VCaP (cell line): ENCODE data around the gene MLXIPL.

Experiments used
- H3K27ac ChIP-seq: fragments of 450-650 bp; 2 replicates; pipeline ENCODE4 v1.5.1; 2017
- TF ChIP-seq, protein P1 (sequence below): fragments of 450-650 bp; conservative IDR thresholded peaks from 2 replicates; pipeline ENCODE4 v1.5.1; 2017; ENCODE audit warnings: mild to moderate bottlenecking, moderate library complexity

MLXIPL gene

DNA sequence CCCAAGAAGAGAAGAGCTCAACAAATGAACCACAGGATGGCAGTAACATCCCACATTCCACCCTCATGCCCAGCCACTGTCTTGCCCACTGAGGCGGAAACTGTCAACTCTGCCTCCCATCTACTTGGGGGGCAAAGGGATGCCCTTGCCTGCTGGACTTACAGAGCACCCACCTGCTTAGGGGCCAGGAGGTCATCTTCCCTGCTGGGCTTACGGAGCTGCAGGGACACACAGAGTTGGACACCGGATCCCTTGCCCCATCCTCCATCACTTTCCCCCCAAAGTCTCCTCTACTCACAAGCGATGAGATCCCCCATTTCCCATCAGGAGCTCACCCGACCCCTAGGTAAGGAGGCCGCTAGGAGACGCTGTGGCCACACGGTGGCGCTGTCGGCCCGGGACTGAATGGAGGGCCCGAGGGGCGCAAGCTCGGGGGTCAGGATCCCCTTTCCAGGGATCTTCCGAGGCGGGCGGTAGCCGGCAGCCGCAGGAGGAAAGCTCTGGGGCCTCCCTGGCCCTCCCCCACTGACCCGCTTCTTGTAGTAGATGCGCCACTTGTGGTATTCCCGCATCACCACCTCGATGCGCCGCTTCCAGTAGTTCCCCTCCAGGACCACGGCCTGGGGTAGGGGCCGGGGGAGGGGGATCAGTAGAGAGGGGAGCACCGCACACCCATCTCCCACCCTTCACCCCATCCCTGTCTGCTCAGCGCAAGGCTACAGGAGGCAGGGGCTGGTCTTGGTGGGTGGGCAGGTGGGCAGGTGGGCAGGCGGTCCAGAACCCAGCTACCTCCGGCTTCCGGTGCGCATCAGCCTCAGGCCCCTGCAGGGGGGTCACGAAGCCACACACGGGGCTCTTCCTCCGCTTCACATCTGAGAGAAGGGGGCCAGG lies 17.3 kb downstream of the MLXIPL start:
- TF ChIP-seq, protein P1, sequence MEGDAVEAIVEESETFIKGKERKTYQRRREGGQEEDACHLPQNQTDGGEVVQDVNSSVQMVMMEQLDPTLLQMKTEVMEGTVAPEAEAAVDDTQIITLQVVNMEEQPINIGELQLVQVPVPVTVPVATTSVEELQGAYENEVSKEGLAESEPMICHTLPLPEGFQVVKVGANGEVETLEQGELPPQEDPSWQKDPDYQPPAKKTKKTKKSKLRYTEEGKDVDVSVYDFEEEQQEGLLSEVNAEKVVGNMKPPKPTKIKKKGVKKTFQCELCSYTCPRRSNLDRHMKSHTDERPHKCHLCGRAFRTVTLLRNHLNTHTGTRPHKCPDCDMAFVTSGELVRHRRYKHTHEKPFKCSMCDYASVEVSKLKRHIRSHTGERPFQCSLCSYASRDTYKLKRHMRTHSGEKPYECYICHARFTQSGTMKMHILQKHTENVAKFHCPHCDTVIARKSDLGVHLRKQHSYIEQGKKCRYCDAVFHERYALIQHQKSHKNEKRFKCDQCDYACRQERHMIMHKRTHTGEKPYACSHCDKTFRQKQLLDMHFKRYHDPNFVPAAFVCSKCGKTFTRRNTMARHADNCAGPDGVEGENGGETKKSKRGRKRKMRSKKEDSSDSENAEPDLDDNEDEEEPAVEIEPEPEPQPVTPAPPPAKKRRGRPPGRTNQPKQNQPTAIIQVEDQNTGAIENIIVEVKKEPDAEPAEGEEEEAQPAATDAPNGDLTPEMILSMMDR = peak; percentile 98
- H3K27ac ChIP-seq = no peak overlapping the region

DNA sequence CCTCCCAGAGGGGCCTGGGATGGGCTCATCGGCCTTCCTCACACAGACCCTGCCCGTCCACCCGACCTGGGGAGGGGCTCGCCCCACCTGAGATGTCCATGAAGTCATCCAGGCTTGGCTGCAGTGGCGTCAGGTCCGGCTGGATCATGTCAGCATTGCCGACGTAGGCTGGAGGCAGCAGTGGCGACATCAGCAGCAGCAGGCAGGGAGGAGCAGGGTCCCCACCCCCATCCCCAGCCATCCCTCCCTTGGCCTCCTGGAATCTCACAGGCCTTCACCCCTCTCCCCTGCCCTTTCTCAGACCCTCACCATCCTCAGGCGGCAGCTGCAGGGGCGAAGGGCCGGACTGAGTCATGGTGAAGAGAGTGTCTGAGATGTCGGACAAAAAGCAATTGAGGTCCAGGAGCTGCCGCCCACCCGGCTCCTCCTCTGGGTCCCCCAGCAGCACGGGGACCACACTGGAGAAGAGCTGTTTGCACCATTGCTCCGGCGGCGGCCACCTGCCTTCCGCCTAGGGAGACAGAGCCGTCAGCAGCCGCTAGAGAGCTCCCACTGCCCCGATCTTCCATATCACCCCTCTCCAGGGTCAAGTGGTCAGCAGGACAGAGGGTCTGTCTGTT lies 18.6 kb downstream of the MLXIPL start:
- TF ChIP-seq, protein P1 = no peak
- H3K27ac ChIP-seq = no peak overlapping the region

DNA sequence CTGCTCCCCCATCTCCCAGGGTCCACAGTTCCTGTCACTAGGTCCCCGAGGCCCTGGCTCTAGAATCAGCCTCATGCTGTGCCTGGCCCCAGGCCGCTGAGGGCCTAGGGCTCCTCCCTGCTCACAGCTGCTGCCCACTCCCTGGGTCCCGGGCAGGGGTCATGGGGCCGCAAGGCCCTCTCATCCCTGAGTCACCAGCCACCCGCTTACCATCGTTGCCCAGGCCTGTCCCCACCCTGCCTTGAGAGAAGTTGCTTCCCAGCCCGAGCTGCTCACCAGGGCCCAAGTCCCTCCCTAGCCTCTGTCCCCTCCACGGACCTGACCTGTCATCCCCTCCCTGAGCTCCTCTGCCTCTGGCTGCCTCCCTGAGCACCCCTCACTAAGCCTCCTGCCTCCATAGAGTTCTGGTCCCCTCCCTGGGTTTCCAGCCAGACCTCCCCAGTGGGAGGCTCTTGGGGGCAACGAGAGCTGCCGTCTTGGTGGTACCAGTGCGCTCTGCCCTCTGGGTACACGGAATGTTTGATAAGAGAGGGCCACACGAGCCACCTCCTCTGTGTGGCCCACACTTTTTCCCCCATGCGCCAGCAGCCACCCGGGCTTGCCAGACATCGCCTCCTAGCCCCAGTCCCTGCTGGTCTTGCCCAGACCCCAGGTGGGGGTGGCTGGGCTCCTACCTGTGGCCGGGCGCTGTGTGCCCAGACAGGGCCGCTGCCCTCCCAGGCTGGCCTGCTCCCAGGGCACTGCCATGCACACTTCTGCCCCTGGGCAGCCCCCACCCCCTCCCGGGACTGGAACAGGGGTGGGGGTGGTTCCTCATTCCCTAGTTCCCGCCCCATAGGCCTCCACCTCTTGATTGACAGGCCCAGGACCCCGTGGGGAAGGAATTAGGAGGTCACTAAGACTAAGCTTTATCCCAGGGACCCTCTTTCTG lies 21.3 kb downstream of the MLXIPL start:
- H3K27ac ChIP-seq = no peak overlapping the region
- TF ChIP-seq, protein P1 = no peak

DNA sequence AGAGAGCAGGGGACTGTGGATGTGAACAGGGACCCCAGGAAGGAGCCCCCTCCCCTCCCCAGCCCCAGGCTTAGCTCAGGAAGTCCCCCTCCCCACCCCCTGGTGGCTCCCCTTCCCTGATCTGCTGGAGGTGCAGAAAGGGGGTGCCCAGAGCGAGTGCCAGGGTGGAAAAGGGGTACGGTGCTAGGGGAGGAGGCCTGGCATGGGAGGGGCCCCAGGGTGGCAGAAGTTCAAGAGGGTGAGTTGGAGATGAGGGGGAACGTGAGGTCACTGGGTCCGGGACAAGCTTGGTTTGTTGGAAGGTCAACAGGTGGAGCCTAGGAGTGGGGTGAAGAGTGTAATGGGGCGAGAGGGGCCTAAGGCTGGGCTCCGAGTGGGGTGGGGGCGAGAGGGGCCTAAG lies 24.4 kb downstream of the MLXIPL start:
- no peak overlapping the region for H3K27ac ChIP-seq
- TF ChIP-seq, protein P1 = no peak

DNA sequence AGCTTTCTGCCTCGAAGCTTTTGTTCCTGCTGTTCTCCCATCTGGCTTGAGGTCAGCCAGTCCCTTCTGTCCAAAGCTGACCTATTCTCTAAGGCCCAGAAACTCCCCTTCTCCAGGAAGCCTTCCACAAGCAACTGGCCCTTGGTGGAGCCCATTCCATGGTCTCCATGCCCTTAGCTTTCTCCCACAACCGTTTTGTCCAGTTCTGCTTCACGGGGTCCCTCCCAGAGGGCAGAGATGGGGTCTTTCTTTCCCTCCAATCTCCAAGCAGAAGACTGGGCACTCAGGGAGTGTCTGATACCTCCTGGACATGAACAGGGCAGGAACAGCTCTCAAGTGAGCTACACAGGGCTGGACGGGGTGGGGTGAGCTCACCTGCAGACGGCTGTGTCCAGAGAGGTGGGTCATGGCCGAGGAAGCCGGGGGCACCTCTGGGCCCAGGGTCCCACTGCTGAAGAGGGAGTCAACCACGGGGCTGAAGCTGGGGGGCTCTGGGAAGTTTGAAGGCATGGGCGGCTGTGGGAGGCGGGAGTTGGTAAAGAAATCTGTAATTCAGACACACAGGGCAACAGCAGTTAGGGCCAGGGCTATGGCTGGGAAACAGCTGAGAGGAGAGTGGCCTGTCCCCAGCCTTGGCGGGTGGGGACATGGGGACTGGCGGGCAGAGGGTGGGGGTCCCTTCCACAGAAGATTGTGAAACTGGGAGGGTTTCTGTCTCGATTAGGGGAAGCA lies 25.0 kb downstream of the MLXIPL start:
- H3K27ac ChIP-seq = no peak overlapping the region
- TF ChIP-seq, protein P1 = no peak

DNA sequence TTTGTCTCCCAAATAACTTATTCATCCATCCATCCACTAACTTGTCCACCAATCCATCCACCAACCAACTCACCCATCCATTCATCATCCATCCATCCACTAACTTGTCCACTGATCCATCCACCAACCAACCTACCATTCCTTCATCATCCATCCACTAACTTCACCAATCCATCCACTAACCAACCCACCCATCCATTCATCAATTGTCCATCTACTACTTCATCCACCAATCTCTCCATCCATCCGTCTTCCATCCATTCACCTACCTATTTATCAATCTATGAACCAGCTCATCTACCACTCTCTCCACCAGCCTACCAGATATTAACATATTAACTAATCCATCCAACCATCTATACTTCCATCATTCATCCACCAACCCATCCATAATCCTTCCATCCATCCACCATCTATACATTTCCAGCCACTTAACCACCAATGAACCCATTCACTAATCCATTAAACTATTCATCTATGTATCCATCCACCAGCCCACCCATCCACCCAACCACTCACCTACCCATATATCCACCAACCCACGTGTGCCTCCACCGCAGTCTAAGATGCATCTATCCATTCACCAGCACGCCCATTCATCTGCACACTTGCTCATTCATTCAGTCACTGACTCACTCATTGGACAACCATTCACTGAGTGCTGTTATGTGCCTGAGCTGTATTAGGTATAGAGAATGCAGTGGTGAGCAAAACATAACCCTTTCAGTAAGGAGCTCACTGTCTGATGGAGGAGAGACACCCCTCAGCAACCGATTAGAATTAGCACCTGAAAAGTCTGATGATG lies 26.1 kb downstream of the MLXIPL start:
- no peak overlapping the region for H3K27ac ChIP-seq
- TF ChIP-seq, protein P1 = no peak
